DLD1 (cell line): ENCODE measurements around the gene RNF167.
"Not testable (repeated sequence)": the region's sequence is repeated elsewhere in the genome, so short reads cannot be mapped to it uniquely, and the experiment has no call there.

ENCODE experiments used
- in situ Hi-C: cut with HindIII; loops from 2 replicates; pipeline ENCODE4 v1.10.0; 2017; ENCODE audit warnings: low sequenced_read_pairs

The RNF167 gene

GRCh38 chr17:4901648-4902344 is 38.3 kb upstream of the RNF167 start:
- in situ Hi-C loops = no loop called here

DNA sequence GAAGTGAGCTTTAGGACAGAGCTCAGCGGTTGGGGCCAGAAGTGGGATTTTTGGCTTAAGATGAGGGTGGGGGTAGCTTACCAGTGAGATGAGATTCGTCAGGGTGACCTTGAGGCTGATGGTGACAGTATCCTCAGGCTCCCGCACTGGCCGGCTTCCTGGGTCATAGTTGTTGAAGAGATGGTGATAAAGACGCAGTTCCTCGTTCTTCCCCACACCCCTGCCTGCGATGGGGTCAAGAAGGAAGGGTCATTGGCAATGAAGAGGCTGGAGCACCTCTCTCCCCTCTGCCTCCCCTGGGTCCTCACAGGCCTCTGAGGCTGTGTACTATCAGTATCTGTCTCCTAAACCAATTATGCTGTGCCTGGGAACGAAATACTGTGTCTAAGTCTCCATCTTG is 37.5 kb upstream of the RNF167 start:
- in situ Hi-C loops = no loop called here

DNA sequence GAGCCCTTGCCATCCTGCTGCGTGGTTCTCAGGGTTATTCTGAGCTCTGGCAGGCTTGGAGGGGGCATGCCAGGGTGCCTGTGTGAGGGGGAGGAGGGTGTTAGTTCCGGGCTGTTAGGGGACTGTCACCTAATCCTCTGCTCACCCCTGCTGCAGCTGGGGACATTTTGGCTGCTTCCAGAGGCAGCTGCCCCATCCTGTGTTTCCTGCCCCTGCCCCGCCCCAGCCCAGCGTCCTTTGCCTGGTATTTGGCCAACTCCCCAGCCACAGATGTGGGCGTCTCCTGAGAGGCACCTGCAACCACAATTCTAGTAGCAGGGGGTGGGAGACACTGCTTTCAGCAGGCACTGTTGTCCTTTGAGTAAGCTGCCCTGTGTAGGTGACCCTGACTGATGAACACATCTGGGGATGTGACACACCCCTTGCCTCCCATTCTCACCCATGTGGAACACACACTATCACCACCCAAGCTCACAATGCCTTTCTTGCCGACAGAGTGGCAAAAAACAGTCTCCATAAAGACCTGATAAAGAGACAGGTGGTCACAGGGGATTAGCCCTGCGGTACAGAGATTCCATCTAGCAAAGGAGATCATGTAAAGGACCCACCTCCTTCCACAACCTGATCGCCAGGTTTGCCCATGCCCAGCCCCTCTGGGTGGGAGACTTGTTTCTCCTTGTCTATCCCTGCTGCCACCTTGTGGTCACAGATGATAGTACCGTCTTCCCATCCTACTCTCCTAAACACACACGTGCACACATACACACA is 36.8 kb upstream of the RNF167 start, which contains the start of gene CHRNE:
CHRNE (minus strand) TSS at position 48 of the 768 bp plus-strand sequence; CDS start at position 13, 35 bp downstream.
- in situ Hi-C loops = no loop called here

DNA sequence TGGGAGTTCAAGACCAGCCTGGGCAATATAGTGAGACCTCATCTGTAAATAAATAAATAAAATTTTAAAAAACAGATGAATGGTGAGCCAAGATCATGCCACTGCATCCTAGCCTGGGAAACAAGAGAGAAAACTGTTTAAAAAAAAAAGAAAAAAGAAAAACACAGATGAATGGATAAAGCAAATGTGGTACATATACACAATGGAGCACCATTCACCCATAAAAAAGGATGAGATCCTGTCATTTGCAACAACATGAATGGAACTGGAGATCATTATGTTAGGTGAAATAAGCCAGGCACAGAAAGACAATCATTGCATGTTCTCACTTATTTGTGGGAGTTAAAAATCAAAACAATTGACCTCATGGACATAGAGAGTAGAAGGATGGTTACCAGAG is 33.4 kb upstream of the RNF167 start:
- in situ Hi-C loops = not testable (repeated sequence)

DNA sequence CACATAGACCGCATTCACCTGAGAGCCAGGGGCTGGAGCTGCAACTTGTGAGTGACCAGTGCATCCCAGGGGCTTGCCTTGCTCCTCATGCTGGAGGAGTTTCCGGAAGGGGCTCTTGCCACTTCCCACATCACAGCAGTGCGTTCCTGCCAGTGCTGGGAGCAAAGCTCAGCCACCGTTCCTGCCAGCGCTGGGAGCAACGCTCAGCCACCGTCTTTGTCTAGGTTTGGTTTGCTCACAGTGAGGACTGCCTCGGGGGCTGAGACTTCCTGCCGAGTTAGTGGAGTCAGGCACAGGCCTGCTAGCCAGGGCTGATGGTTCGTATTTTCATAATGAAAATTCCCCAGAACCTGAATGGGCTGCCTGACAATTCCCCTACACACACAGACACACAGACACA is 31.8 kb upstream of the RNF167 start:
- in situ Hi-C loops = no loop called here

DNA sequence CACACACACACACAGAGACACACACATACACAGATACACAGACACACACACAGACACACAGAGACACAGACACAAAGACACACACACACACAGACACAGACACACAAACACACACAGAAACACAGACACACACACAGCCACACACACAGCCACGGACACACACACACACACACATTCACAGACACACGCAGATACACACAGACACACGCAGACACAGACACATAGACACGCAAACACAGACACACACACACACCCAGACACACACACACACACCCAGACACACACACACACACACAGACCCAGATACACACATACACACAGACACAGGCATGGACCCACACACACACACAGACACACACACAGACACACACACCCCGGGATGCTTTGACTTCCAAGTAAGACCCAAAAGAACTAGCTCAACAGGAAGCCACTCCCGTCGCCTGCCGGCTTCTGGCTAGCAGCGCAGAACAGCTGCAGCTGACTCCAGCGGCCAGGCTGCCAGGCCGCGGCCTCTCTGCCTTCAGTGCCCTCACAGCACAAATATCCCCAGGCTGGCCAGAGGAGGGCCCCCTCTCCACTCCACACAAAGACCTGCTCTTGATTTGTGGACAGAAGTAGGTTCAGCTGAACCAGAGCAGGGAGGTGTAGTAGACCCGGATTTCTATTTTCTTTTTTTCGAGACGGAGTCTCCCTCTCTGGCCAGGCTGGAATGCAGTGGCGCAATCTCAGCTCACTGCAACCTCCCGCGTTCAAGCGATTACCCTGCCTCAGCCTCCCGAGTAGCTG is 31.2 kb upstream of the RNF167 start:
- in situ Hi-C loops = no loop called here

DNA sequence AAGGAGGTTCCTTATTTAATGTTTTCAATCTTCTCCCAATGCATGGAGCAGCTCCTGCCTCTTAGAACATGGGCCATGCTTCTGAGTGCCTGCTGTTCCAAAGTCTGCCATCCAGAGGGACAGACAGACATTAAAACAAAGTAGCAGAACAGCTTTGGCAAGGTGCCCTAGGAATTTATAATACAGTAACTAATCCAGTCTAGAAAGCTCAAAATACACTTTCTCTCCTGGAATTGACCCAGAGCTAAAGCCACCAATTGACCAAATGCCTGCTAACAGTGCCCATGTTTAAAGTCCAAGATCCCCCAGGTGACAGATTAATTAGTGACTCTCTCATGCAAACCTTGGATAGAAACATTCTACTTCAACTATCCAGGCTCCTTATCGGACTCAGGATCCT is 26.1 kb upstream of the RNF167 start:
- in situ Hi-C loops = no loop called here

- in situ Hi-C loops = not testable (repeated sequence)
Observed at GRCh38 chr17:4914551-4914950, 25.5 kb upstream of the RNF167 start.

DNA sequence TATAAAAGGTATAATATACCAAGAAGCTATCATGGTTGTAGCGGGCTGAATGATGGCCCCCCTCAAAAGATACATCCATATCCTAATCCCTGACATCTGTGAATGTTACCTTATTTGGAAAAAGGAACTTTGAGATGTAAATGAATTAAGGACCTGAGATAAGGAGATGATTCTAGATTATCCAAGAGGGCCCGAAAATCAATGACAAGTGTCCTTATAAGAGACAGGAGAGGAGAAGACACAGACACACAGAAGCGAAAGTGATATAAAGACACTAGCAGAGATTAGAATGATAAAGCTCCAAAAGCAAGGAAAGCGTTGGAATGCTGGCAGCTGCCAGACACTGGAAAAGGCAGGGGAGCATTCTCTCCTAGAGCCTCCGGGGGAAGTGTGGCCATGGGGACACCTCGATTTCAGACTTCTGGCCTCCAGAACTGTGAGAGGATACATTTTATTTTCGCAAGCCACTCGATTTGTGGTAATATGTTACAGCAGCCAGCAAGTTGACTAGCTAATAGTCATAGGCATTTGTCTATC is 20.5 kb upstream of the RNF167 start:
- in situ Hi-C loops = no loop called here

GRCh38 chr17:4920351-4921048 is 19.6 kb upstream of the RNF167 start:
- in situ Hi-C loops = no loop called here

DNA sequence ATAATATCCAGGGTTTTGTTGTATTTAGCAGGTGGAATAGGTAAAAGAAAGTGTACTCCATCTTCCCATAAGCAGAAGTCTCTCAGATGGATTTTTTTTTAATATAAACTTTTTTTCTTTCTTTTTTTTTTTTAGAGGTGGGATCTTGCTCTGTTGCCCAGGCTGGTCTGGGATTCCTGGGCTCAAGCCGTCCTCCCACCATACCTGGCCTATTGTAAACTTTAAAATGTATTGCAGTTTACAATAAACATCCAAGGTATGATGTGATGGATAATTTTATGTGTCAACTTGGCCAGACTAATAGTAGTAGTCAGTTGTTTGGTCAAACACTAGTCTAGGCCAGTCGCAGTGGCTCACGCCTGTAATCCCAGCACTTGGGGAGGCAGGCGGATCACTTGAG is 18.7 kb upstream of the RNF167 start:
- in situ Hi-C loops = no loop called here

DNA sequence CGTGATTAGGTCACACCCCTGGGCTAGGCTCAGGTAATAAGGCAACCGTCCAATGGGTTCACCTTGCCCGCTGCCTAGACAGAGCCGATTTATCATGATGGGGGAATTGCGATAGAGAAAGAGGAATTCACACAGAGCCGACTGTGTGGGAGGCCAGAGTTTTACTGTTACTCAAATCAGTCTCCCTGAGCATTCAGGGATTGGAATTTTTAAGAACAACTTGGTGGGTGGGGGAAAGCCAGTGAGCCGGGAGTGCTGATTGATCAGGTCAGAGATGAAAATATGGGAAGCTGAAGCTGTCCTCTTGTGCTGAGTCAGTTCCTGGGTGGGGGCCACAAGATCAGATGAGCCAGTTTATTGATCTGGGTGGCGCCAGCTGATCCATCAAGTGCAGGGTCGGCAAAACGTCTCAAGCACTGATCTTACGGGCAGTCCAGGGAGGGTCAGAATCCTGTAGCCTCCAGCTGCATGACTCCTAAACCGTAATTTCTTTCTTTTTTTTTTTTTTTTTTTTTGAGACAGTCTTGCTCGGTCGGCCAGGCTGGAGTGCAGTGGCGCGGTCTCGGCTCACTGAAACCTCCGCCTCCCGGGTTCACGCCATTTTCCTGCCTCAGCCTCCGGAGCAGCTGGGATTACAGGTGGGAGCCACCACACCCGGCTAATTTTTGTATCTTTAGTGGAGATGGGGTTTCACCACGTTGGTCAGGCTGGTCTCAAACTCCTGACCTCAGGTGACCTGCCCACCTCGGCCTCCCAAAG is 13.3 kb upstream of the RNF167 start:
- in situ Hi-C loops = not testable (repeated sequence)

GRCh38 chr17:4928881-4929280 is 11.2 kb upstream of the RNF167 start:
- in situ Hi-C loops = no loop called here

- in situ Hi-C loops = no loop called here
Observed at GRCh38 chr17:4931963-4932362, 8.1 kb upstream of the RNF167 start, which contains the start of gene GP1BA. Gene GP1BA, plus strand, starts transcription at chr17:4932277. Its CDS starts 328 bp downstream, at chr17:4932605.

DNA sequence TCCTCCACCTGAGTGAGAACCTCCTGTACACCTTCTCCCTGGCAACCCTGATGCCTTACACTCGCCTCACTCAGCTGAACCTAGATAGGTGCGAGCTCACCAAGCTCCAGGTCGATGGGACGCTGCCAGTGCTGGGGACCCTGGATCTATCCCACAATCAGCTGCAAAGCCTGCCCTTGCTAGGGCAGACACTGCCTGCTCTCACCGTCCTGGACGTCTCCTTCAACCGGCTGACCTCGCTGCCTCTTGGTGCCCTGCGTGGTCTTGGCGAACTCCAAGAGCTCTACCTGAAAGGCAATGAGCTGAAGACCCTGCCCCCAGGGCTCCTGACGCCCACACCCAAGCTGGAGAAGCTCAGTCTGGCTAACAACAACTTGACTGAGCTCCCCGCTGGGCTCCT is 7.3 kb upstream of the RNF167 start:
- in situ Hi-C loops = no loop called here

- in situ Hi-C loops = no loop called here
Observed at GRCh38 chr17:4933646-4934045, 6.4 kb upstream of the RNF167 start.

DNA sequence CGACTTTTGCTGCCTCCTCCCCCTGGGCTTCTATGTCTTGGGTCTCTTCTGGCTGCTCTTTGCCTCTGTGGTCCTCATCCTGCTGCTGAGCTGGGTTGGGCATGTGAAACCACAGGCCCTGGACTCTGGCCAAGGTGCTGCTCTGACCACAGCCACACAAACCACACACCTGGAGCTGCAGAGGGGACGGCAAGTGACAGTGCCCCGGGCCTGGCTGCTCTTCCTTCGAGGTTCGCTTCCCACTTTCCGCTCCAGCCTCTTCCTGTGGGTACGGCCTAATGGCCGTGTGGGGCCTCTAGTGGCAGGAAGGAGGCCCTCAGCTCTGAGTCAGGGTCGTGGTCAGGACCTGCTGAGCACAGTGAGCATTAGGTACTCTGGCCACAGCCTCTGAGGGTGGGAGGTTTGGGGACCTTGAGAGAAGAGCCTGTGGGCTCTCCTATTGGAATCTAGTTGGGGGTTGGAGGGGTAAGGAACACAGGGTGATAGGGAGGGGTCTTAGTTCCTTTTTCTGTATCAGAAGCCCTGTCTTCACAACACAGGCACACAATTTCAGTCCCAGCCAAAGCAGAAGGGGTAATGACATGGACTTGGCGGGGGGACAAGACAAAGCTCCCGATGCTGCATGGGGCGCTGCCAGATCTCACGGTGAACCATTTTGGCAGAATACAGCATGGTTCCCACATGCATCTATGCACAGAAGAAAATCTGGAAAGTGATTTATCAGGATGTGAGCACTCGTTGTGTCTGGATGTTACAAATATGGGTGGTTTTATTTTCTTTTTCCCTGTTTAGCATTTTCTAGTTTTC is 5.7 kb upstream of the RNF167 start:
- in situ Hi-C loops = no loop called here

- in situ Hi-C loops = no loop called here
Observed at GRCh38 chr17:4935650-4936049, 4.4 kb upstream of the RNF167 start.

- in situ Hi-C loops = no loop called here
Observed at GRCh38 chr17:4936436-4936835, 3.6 kb upstream of the RNF167 start.
